Astrocyte (in vitro differentiated cells and primary cell): ENCODE measurements around the gene HOXA7.
A peak's percentile ranks its signal among the peaks of the same experiment; 100 is the strongest.

Experiments used
- CTCF ChIP-seq: IDR thresholded peaks from 2 replicates; pipeline ENCODE4 v1.5.1; 2011; ENCODE audit warnings: low read depth, mild to moderate bottlenecking, inconsistent platforms, low read length, moderate library complexity; ENCODE audit not compliant: insufficient read depth
- EZH2 ChIP-seq: IDR thresholded peaks from 2 replicates; pipeline ENCODE4 v1.6.1; 2012; ENCODE audit warnings: mild to moderate bottlenecking, low read length, inconsistent platforms; ENCODE audit not compliant: insufficient read depth

GRCh38 chr7:27106181-27106900 lies 50.1 kb downstream of the HOXA7 start:
- no peak for TF ChIP-seq CTCF
- TF ChIP-seq EZH2, result peak; percentile 50
